HCT116 (cell line): ENCODE measurements around the gene URB1.

Experiments
- CTCF ChIP-seq, 3 experiments: fragments of 200-600 bp in 1 of 3; sonication (generic) in 1 of 3; IDR thresholded peaks in 2 of 3; conservative IDR thresholded peaks in 1 of 3; 2 replicates each; pipeline ENCODE4 v1.5.1; 2012 to 2017; ENCODE audit warnings: low read depth in 2 of 3, low read length in 2 of 3, antibody characterized with exemption in 1 of 3, borderline replicate concordance in 1 of 3, control low read depth in 1 of 3, mild to moderate bottlenecking in 1 of 3, mixed read lengths in 1 of 3, mixed run types in 1 of 3, moderate library complexity in 1 of 3; ENCODE audit not compliant: insufficient read depth in 1 of 3
- EZH2 ChIP-seq: fragments of 200-600 bp; sonication (generic); IDR thresholded peaks from 2 replicates; pipeline ENCODE4 v1.6.1; 2017; ENCODE audit warnings: antibody characterized with exemption, mixed run types
- EZH2phosphoT487 ChIP-seq: fragments of 200-600 bp; IDR thresholded peaks from 2 replicates; pipeline ENCODE4 v1.6.1; 2018; ENCODE audit warnings: antibody characterized with exemption, borderline replicate concordance
- POLR2A ChIP-seq: IDR thresholded peaks from 2 replicates; pipeline ENCODE4 v1.7.0; 2011; ENCODE audit warnings: borderline replicate concordance; ENCODE audit not compliant: insufficient read depth, insufficient read length; ENCODE audit errors: extremely low read depth
- POLR2AphosphoS5 ChIP-seq: IDR thresholded peaks from 2 replicates; pipeline ENCODE4 v1.6.1; 2011; ENCODE audit warnings: mild to moderate bottlenecking, low read depth, low read length, moderate library complexity
- RAD21 ChIP-seq: IDR thresholded peaks from 2 replicates; pipeline ENCODE4 v1.6.1; 2012; ENCODE audit warnings: low read depth, mild to moderate bottlenecking
- REST ChIP-seq: IDR thresholded peaks from 2 replicates; pipeline ENCODE4 v1.6.1; 2012; ENCODE audit warnings: low read depth
- YY1 ChIP-seq: IDR thresholded peaks from 2 replicates; pipeline ENCODE4 v1.6.1; 2011; ENCODE audit warnings: low read length, low read depth, moderate library complexity, mild to moderate bottlenecking; ENCODE audit not compliant: insufficient replicate concordance; ENCODE audit errors: extremely low read depth
- ZBTB33 ChIP-seq: IDR thresholded peaks from 2 replicates; pipeline ENCODE4 v1.6.1; 2011; ENCODE audit warnings: mild to moderate bottlenecking, low read length, moderate library complexity; ENCODE audit not compliant: insufficient replicate concordance; ENCODE audit errors: extremely low read depth

- TF ChIP-seq CTCF (IDR thresholded peaks at IDR 0.05 in 2 of 3, conservative IDR thresholded peaks at IDR 0.05 in 1 of 3; ENCODE audit: borderline replicate concordance in 1 of 3, insufficient read depth in 1 of 3, low read depth in 2 of 3, low read length in 2 of 3), result no peak
- TF ChIP-seq POLR2AphosphoS5, result no peak
- no peak for TF ChIP-seq EZH2
- no peak for TF ChIP-seq POLR2A
- TF ChIP-seq ZBTB33, result no peak
- no peak for TF ChIP-seq YY1
- no peak for TF ChIP-seq RAD21
- TF ChIP-seq REST, result no peak
- no peak for TF ChIP-seq EZH2phosphoT487
Measured at GRCh38 chr21:32322103-32322502, 70.7 kb downstream of the URB1 start.
